SU-DHL-6 (cell line): ENCODE results near the gene AGAP1.

ENCODE experiments used
- H2AFZ ChIP-seq: fragments of 200-600 bp; sonication (generic); 2 replicates; pipeline ENCODE4 v1.6.1; 2014; ENCODE audit warnings: low read depth, mild to moderate bottlenecking, moderate library complexity, mixed read lengths, antibody characterized with exemption, low read length; ENCODE audit not compliant: severe bottlenecking
- H3F3A ChIP-seq: fragments of 200-600 bp; shearing (Covaris generic); 2 replicates; pipeline ENCODE4 v1.6.0; 2016; ENCODE audit warnings: antibody characterized with exemption, mild to moderate bottlenecking; ENCODE audit not compliant: insufficient read depth
- H3K27ac ChIP-seq: fragments of 200-600 bp; sonication (generic); 2 replicates; pipeline ENCODE4 v1.5.1; 2016; ENCODE audit warnings: low read depth, mild to moderate bottlenecking, low read length, moderate library complexity, mixed read lengths
- H3K27me3 ChIP-seq: fragments of 200-600 bp; sonication (generic), shearing (Covaris generic); 2 replicates; pipeline ENCODE4 v1.6.0; 2014; ENCODE audit warnings: mild to moderate bottlenecking, low read length
- H3K36me3 ChIP-seq: fragments of 200-600 bp; sonication (generic); 2 replicates; pipeline ENCODE4 v1.6.1; 2014; ENCODE audit warnings: mild to moderate bottlenecking, low read length, mixed read lengths
- H3K4me2 ChIP-seq: fragments of 300-600, 200-600 bp; shearing (Covaris generic), sonication (generic); 2 replicates; pipeline ENCODE4 v1.6.0; 2014; ENCODE audit warnings: low read length, low read depth, mild to moderate bottlenecking; ENCODE audit not compliant: poor library complexity, severe bottlenecking
- H3K4me3 ChIP-seq: fragments of 200-600 bp; sonication (generic); 2 replicates; pipeline ENCODE4 v1.5.1; 2014; ENCODE audit warnings: antibody characterized with exemption, low read length, mild to moderate bottlenecking, mixed read lengths; ENCODE audit not compliant: insufficient read depth, poor library complexity, severe bottlenecking
- H3K79me2 ChIP-seq: fragments of 200-600 bp; sonication (generic); 2 replicates; pipeline ENCODE4 v1.6.1; 2014; ENCODE audit warnings: mild to moderate bottlenecking, low read length, moderate library complexity; ENCODE audit not compliant: insufficient read depth
- H3K9ac ChIP-seq: fragments of 200-600 bp; sonication (generic); 2 replicates; pipeline ENCODE4 v1.7.0; 2014; ENCODE audit warnings: mild to moderate bottlenecking, low read length
- H3K9me2 ChIP-seq: fragments of 200-600 bp; sonication (generic); replicated peaks from 2 replicates; pipeline ENCODE4 v1.6.1; 2014; ENCODE audit warnings: low read length; ENCODE audit not compliant: insufficient read depth
- H3K9me3 ChIP-seq: fragments of 200-600 bp; sonication (generic); 2 replicates; pipeline ENCODE4 v1.6.1; 2014; ENCODE audit warnings: low read length, mixed read lengths; ENCODE audit not compliant: insufficient read depth
- H4K20me1 ChIP-seq: fragments of 200-600 bp; sonication (generic); 2 replicates; pipeline ENCODE4 v1.6.1; 2014; ENCODE audit warnings: low read depth, mild to moderate bottlenecking, antibody characterized with exemption, low read length, moderate library complexity, mixed read lengths
- EZH2phosphoT487 ChIP-seq: fragments of 200-600 bp; sonication (generic), shearing (Covaris generic); conservative IDR thresholded peaks from 2 replicates; pipeline ENCODE4 v1.6.1; 2018; ENCODE audit warnings: mild to moderate bottlenecking, antibody characterized with exemption, low read length, moderate library complexity, mixed read lengths
- TF ChIP-seq, protein P1 (sequence below): fragments of 200-600 bp; sonication (generic); IDR thresholded peaks from one replicate; pipeline ENCODE4 v1.5.1; 2017; ENCODE audit warnings: antibody characterized with exemption, mild to moderate bottlenecking, low read length, moderate library complexity; ENCODE audit not compliant: insufficient read depth, poor library complexity, severe bottlenecking

The AGAP1 gene

DNA sequence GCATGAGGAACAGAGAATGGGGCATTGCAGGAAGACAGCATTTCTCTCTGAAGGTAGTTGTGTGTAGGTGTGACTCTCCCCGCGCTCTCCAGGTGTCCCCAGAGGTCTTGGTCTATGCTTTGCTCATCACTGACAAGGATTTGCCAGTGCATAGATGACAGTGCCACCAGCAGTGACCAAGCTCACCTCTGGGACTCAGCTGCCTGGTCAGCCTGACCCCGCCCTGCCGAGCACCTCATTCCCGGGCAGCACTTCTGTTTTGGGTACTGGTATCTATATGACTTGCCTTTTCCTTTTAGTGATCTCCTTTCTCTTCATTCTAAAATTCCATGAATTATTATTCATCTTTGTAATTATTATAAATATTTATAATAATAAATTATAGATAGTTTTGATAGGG lies 615.2 kb downstream of the AGAP1 start:
- Histone ChIP-seq H3K27ac (no peak overlapping the region), H3K4me2 (no peak overlapping the region), H4K20me1 (no peaks in the 10 kb centered on the region), H3K27me3 (no peaks in the 10 kb centered on the region), H3K9me2 (no peaks in the 10 kb centered on the region), H3K9me3 (no peaks in the 10 kb centered on the region), H2AFZ (no peak overlapping the region), H3K36me3 (no peaks in the 10 kb centered on the region), H3F3A (no peaks in the 10 kb centered on the region), H3K4me3 (no peak overlapping the region), H3K79me2 (no peaks in the 10 kb centered on the region), H3K9ac (no peak overlapping the region)
- no peak for TF ChIP-seq EZH2phosphoT487
- TF ChIP-seq, protein P1, sequence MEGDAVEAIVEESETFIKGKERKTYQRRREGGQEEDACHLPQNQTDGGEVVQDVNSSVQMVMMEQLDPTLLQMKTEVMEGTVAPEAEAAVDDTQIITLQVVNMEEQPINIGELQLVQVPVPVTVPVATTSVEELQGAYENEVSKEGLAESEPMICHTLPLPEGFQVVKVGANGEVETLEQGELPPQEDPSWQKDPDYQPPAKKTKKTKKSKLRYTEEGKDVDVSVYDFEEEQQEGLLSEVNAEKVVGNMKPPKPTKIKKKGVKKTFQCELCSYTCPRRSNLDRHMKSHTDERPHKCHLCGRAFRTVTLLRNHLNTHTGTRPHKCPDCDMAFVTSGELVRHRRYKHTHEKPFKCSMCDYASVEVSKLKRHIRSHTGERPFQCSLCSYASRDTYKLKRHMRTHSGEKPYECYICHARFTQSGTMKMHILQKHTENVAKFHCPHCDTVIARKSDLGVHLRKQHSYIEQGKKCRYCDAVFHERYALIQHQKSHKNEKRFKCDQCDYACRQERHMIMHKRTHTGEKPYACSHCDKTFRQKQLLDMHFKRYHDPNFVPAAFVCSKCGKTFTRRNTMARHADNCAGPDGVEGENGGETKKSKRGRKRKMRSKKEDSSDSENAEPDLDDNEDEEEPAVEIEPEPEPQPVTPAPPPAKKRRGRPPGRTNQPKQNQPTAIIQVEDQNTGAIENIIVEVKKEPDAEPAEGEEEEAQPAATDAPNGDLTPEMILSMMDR: no peak

DNA sequence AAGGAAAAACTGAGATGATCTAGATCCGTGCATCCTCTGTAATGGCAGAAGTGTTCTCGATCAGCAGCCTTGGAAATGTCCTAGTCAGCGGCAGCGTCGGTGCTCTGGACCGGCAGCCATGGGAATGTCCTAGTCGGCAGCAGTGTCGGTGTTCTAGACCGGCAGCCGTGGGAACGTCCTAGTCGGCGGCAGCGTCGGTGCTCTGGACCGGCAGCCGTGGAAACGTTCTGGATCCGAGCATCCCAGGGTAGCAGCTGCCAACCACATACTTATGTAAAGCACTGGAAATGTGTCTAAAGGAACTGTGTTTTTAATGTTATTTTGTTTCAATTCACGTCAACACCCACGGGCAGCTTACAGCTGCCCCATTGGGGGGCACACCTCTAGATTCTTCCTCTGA lies 615.6 kb downstream of the AGAP1 start:
- Histone ChIP-seq H3K9me2 (no peaks in the 10 kb centered on the region), H3K36me3 (no peaks in the 10 kb centered on the region), H3K4me3 (no peak overlapping the region), H3K27ac (no peak overlapping the region), H3F3A (no peaks in the 10 kb centered on the region), H3K9ac (no peak overlapping the region), H3K27me3 (no peaks in the 10 kb centered on the region), H3K79me2 (no peaks in the 10 kb centered on the region), H4K20me1 (no peaks in the 10 kb centered on the region), H3K9me3 (no peaks in the 10 kb centered on the region), H2AFZ (no peak overlapping the region), H3K4me2 (no peak overlapping the region)
- TF ChIP-seq, protein P1: no peak
- no peak for TF ChIP-seq EZH2phosphoT487

DNA sequence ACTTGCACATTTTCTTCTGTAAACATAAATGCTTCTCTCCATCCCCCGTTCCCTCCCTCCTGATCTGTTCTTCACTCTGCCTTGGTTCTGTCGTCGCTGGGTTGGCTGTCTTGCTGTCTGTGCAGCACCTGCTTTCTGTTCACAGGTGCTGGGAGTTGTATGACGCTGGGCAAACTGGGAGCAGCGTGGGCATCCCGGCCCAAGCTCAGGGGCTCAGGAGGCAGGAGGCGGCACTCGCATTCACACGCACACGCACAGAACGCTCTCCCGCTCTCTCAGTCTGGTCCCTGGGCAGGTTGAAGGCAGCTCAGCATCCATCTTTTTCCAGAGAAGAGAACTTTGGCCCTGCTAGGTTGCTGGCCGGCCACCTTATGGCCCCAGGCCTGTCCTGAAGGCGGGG lies 618.6 kb downstream of the AGAP1 start:
- no peak for TF ChIP-seq EZH2phosphoT487
- H3K4me2 ChIP-seq: no peak overlapping the region
- H3K36me3 ChIP-seq: no peaks in the 10 kb centered on the region
- H3K27me3 ChIP-seq: no peaks in the 10 kb centered on the region
- H3K9me3 ChIP-seq: no peaks in the 10 kb centered on the region
- no peak overlapping the region for H3K9ac ChIP-seq
- H3K27ac ChIP-seq: no peak overlapping the region
- no peaks in the 10 kb centered on the region for H3K79me2 ChIP-seq
- H3K4me3 ChIP-seq: no peak overlapping the region
- H3F3A ChIP-seq: no peaks in the 10 kb centered on the region
- no peaks in the 10 kb centered on the region for H3K9me2 ChIP-seq
- no peak overlapping the region for H2AFZ ChIP-seq
- H4K20me1 ChIP-seq: no peaks in the 10 kb centered on the region

DNA sequence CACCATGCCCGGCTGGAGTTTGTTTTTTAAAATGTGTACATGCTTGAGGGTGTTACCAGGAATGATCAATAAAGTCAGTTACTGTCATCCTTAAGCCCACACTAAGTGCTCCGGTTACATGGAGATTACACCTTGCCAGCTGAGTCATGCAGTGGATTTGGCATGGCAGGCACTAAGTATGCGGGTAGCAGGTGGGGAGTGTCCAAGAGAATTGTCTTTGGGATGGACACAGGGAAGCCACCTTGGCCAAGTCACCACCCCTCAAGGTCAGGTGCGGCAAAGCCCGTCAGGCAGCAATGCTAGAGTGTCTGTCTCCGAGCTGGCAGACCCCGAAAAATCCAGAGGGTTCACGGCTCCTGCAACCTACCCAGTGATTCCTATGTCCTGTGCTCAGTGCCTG lies 619.6 kb downstream of the AGAP1 start:
- H3K27me3 ChIP-seq: no peaks in the 10 kb centered on the region
- H3K4me3 ChIP-seq: no peak overlapping the region
- H2AFZ ChIP-seq: no peak overlapping the region
- H3K27ac ChIP-seq: no peak overlapping the region
- H3K36me3 ChIP-seq: no peaks in the 10 kb centered on the region
- no peak overlapping the region for H3K4me2 ChIP-seq
- no peaks in the 10 kb centered on the region for H3K79me2 ChIP-seq
- H4K20me1 ChIP-seq: no peaks in the 10 kb centered on the region
- H3F3A ChIP-seq: no peaks in the 10 kb centered on the region
- H3K9me2 ChIP-seq: no peaks in the 10 kb centered on the region
- no peak overlapping the region for H3K9ac ChIP-seq
- H3K9me3 ChIP-seq: no peaks in the 10 kb centered on the region
- TF ChIP-seq, protein P1: no peak
- no peak for TF ChIP-seq EZH2phosphoT487
